Body of pancreas (tissue), 4 donors: ENCODE data around the gene TPST1. TPM values are rescaled to one million over a fixed set of nuclear protein-coding genes. Genes with fewer than 3 reads are reported as not detected.
"Not testable (repeated sequence)": the region's sequence is repeated elsewhere in the genome, so short reads cannot be mapped to it uniquely, and the experiment has no call there.

Experiments
- ATAC-seq: fragments of 150-250 bp; one replicate; pipeline ENCODE4 v1.9.1; 2016
- DNase-seq, 4 donors: peaks; one replicate each; pipeline ENCODE4 v3.0.0-alpha.2; 2019
- H3K27ac ChIP-seq, 4 donors: fragments of 200-600 bp; sonication (generic); 1 replicate in 3 of 4; 2 replicates in 1 of 4; pipeline versions ENCODE4 v1.5.1 to v1.6.1; 2016 to 2019; ENCODE audit warnings: mild to moderate bottlenecking in 1 of 4, mixed read lengths in 1 of 4, moderate library complexity in 1 of 4
- H3K27me3 ChIP-seq, 2 donors: fragments of 200-600 bp; sonication (generic); one replicate each; pipeline ENCODE4 v1.6.0; 2016; ENCODE audit warnings: mild to moderate bottlenecking in 1 of 2
- H3K36me3 ChIP-seq, 2 donors: fragments of 200-600 bp; sonication (generic); replicated peaks in 1 of 2; 2 replicates each; pipeline ENCODE4 v1.5.1; 2016; ENCODE audit warnings: low read depth in 2 of 2; ENCODE audit not compliant: insufficient read depth in 1 of 2
- H3K4me1 ChIP-seq: fragments of 200-600 bp; sonication (generic); one replicate; pipeline ENCODE4 v1.6.0; 2016
- H3K4me3 ChIP-seq, 2 donors: fragments of 200-600 bp; sonication (generic); 1 replicate in 1 of 2; 2 replicates in 1 of 2; pipeline ENCODE4 v1.5.1; 2016 to 2019
- H3K9me3 ChIP-seq, 3 donors: fragments of 200-600 bp; sonication (generic); 1 replicate in 2 of 3; 2 replicates in 1 of 3; pipeline ENCODE4 v1.5.1; 2016
- CTCF ChIP-seq, 7 experiments: fragments of 450-650 bp in 4 of 7; fragments of 200-600 bp in 3 of 7; sonication (generic) in 3 of 7; IDR thresholded peaks; one replicate each; pipeline ENCODE4 v1.5.1; 2016 to 2019; ENCODE audit warnings: antibody characterized with exemption in 7 of 7
- POLR2A ChIP-seq, 3 donors: fragments of 450-650 bp; IDR thresholded peaks; one replicate each; pipeline ENCODE4 v1.6.1; 2016; ENCODE audit warnings: antibody characterized with exemption in 3 of 3, mild to moderate bottlenecking in 2 of 3
- WGBS, 2 donors: methylation state at CpG; one replicate each; pipeline ENCODE4 v1.1.5; 2017; 5-methylcytosine and 5-hydroxymethylcytosine counted together
- intact Hi-C: fragments of 100-400 bp; cut with DNase I; formaldehyde crosslinking; loops from one replicate; pipeline ENCODE4 v1.15.1; 2023
- total RNA-seq, 2 donors: library from RNA; depleted of rRNA; stranded (reverse); fragments of >200 nt; gene quantifications; one replicate each; pipeline ENCODE4 v1.1.0, GENCODE V29; 2016

The TPST1 gene
- total RNA-seq, 2 donors from 2014 or later, result 12.5 to 16.5 TPM

GRCh38 chr7:66396052-66396451, 190.9 kb downstream of the TPST1 start:
- H3K36me3 ChIP-seq, result not testable (repeated sequence)

DNA sequence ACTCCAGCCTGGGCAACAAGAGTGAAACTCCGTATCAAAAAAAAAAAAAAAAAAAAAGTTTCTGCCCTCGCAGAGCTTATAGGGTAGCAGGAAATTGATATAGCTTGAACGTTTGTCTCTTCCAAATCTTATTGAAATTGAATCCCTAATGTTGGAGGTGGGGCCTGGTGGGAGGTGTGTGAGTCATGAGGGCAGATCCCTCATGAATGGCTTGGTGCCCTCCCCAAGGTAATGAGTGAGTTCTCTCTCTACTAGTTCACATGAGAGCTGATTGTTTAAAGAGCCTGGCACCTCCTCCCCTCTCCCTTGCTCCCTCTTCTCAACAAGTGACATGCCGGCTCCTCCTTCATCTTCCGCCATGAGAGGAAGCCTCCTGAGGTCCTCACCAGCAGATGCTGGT, 193.7 kb downstream of the TPST1 start:
- intact Hi-C loops, H3K9me3 ChIP-seq, ATAC-seq, DNase-seq, H3K4me3 ChIP-seq, H3K27ac ChIP-seq, H3K27me3 ChIP-seq, H3K36me3 ChIP-seq, H3K4me1 ChIP-seq: not testable (repeated sequence)
- WGBS, 2 donors, result 84% methylated on average over 5 of the region's 5 CpGs

More at GRCh38 chr7:66396052-66396451, 190.9 kb downstream of the TPST1 start:
- 97 to 98% methylated on average over 3 of the region's 3 CpGs for WGBS, 2 donors
- H3K4me1 ChIP-seq, intact Hi-C loops, H3K27me3 ChIP-seq, H3K27ac ChIP-seq, H3K4me3 ChIP-seq, DNase-seq, ATAC-seq, H3K9me3 ChIP-seq: not testable (repeated sequence)

GRCh38 chr7:66399566-66399965, 194.4 kb downstream of the TPST1 start:
- H3K36me3 ChIP-seq, result no peaks in the 10 kb centered on the region
- no peak for TF ChIP-seq CTCF (IDR thresholded peaks at IDR 0.05)
- TF ChIP-seq POLR2A (IDR thresholded peaks at IDR 0.05), result no peak
- H3K4me3 ChIP-seq, result no peak overlapping the region
- intact Hi-C loops, result no loop called here
- ATAC-seq, result no peak
- H3K9me3 ChIP-seq, result no peaks in the 10 kb centered on the region
- H3K27ac ChIP-seq, result no peak overlapping the region
- H3K4me1 ChIP-seq, result no peaks in the 10 kb centered on the region
- no peak for DNase-seq
- H3K27me3 ChIP-seq, result no peaks in the 10 kb centered on the region

- Histone ChIP-seq H3K4me1 (no peaks in the 10 kb centered on the region), H3K36me3 (no peaks in the 10 kb centered on the region), H3K27me3 (no peaks in the 10 kb centered on the region), H3K4me3 (no peak overlapping the region), H3K27ac (no peak overlapping the region), H3K9me3 (no peaks in the 10 kb centered on the region)
- intact Hi-C loops, result no loop called here
- 76 to 82% methylated on average over 3 of the region's 3 CpGs for WGBS, 2 donors
- DNase-seq (no peak), ATAC-seq (no peak)
- TF ChIP-seq CTCF (IDR thresholded peaks at IDR 0.05), result no peak
- no peak for TF ChIP-seq POLR2A (IDR thresholded peaks at IDR 0.05)
Measured at GRCh38 chr7:66400400-66400799, 195.3 kb downstream of the TPST1 start.

DNA sequence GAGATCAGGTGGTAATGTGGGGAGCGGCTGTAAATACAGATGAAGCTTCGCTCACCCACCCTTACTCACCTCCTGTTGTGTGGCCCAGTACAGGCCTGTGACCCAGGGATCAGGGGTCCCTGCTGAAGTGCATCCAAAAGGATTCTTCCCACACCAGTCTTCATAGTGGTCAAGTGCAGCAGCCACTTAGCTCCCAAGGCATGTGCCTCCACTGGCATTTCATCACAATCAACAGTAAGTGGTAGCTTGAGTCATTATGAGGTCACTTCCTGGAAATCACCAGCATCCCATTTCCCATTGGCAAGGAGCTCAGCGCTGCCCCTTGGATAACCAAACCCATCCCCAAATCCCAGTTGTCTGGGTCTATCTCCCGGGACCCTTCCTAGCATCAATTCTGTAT, 196.0 kb downstream of the TPST1 start:
- H3K9me3 ChIP-seq, DNase-seq, H3K4me3 ChIP-seq, H3K36me3 ChIP-seq, intact Hi-C loops, ATAC-seq, H3K4me1 ChIP-seq, H3K27me3 ChIP-seq, H3K27ac ChIP-seq: not testable (repeated sequence)
- WGBS, 2 donors, result 92 to 100% methylated on average over 4 of the region's 4 CpGs

DNA sequence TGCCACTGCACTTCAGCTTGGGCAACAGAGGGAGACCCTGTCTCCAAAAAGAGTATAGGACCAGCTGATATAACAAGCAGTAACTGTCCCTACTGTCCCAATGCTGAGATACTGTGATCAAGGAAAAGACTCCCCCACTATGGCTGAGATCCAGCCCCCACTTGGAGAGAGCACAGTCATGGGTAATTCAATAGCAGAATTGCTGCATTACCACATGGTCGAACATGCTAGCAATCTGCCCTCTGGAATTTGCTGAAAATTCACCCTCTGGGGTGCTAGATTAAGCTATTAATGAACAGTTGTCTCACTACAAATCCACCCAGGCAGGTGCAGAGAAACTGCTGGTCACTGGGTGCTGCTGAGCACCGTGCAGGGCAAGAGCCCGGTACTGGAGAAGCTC, 196.8 kb downstream of the TPST1 start:
- ATAC-seq, H3K36me3 ChIP-seq, H3K27me3 ChIP-seq, H3K4me1 ChIP-seq, intact Hi-C loops, H3K27ac ChIP-seq, DNase-seq, H3K4me3 ChIP-seq, H3K9me3 ChIP-seq: not testable (repeated sequence)
- 94 to 100% methylated on average over 1 to 3 of the region's 3 CpGs for WGBS, 2 donors

- ATAC-seq, result no peak
- TF ChIP-seq POLR2A (IDR thresholded peaks at IDR 0.05) (no peak), CTCF (IDR thresholded peaks at IDR 0.05) (no peak)
- Histone ChIP-seq H3K27me3 (no peaks in the 10 kb centered on the region), H3K4me1 (no peaks in the 10 kb centered on the region), H3K27ac (no peak overlapping the region), H3K4me3 (no peak overlapping the region), H3K9me3 (no peaks in the 10 kb centered on the region), H3K36me3 (no peaks in the 10 kb centered on the region)
- 87 to 91% methylated on average over 4 of the region's 4 CpGs for WGBS, 2 donors
- intact Hi-C loops, result no loop called here
- no peak for DNase-seq
Measured at GRCh38 chr7:66403564-66403963, 198.4 kb downstream of the TPST1 start.
